ENCODE data around the gene TENT4B.
"Not testable (repeated sequence)": the region's sequence is repeated elsewhere in the genome, so short reads cannot be mapped to it uniquely, and the experiment has no call there.

The TENT4B gene

GRCh38 chr16:50152807-50153595, at the start of gene TENT4B:
Gene TENT4B (plus strand): TSS chr16:50153306. CDS start chr16:50153622, 316 bp downstream.
- peak; percentile 98 for DNase-seq (ENCODE audit: low spot score)

GRCh38 chr16:50103764-50104163, 49.3 kb upstream of the TENT4B start:
- no peak for DNase-seq (ENCODE audit: low spot score)

DNA sequence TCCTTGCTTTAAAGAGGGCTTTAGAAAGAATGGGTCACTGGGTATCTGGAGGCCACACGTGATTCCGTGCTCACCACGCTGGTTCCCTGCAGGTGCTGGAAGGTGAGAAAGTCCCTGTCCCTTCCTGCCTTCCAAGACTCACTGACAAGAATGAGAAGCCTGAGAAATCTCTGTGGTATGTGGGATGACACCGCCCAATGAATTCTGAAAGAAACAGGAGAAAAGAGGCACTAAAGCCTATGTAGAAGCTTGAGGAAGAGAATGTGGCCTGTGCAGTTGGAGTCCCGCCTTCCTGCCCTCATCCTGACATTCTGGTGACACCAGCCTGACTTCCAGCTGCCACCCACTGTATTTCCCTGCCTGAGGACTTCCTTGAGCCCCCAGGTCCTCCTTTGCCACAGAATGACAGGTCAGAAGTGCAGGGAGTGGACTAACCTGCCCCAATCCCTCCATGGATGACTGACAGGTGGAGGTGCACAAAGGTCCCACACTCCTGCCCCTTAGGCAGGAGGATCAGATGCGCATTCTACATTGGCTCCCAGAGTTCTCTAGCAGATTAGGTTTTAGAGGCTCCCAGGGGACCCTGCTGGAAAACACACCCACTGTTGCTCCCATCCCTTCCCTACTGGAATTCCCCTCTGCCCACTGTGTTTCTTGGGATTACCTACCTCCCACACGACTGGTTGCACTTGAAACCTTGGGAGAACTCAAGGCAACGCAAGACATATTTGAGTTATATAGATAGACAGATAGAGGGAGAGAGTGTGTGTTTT, 38.6 kb upstream of the TENT4B start:
- DNase-seq (ENCODE audit: low spot score) = no peak

- no peak for DNase-seq (ENCODE audit: low spot score)
Observed at GRCh38 chr16:50120711-50121110, 32.4 kb upstream of the TENT4B start.

DNA sequence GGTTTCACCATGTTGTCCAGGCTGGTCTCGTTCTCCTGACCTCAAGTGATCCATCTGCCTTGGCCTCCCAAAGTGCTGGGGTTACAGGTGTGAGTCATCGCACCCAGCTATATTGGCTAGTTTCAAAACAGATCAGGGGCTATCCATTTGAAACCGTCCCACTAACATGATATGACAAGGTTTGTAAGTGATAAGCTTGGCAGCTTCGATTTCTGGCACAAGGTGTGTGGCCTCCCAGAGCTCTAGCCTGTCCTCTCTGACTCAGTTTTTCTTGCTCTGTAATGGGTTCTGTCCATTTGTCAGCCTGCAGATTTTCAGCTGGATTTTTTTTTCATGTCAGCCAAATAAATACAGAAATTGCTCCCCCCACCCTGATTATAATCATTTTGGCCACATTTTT, 31.8 kb upstream of the TENT4B start:
- no peak for DNase-seq (ENCODE audit: low spot score)

DNA sequence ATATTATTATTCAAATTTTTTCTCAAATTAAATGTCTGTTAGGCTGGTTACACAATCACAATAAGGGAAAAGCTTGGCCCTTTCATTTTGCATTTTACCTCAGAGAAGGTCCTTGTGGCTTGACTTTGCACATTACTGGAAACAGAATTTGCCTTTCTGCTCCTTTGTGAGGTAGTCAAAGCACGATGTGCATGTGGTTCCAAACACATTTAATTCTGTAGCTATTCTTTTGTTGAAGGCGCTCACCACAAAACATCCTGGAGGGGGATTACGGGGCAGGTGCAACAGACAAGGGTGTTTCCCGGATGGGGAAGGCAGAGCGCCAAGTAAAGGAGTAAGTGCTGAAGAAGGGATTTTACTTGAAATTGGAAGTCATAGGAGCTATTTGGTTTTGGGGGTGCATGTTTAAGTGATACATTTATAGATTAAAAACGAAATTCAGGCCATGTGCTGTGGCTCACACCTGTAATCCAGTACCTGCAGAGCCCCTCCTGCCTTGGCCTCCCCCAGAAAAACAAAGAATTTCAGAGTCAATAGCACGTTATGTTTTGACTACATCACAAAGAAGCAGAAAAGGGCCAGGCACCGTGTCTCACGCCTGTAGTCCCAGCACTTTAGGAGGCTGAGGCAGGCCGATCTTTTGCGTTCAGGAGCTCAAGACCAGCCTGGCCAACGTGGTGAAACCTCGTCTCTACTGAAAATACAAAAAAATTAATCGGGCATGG, 31.2 kb upstream of the TENT4B start:
- no peak for DNase-seq (ENCODE audit: low spot score)

DNA sequence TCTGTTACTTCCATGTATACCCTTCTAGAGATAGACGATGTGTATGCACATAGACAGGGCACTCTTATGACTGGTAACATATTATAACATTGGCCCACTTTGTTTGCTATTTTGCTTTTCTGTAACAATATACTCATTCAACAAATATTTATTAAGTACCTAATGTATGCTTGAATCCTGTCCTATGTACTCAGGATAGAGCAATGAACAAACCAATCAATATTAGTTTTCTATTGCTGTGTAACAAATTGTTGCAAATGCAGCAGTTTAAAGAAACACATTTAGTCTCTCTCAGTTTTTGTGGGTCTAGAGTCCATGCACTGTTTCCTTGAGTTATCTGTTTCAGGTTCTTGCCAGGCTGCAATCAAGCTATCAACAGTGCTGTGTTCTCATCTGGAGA, 29.7 kb upstream of the TENT4B start:
- DNase-seq (ENCODE audit: low spot score) = no peak

DNA sequence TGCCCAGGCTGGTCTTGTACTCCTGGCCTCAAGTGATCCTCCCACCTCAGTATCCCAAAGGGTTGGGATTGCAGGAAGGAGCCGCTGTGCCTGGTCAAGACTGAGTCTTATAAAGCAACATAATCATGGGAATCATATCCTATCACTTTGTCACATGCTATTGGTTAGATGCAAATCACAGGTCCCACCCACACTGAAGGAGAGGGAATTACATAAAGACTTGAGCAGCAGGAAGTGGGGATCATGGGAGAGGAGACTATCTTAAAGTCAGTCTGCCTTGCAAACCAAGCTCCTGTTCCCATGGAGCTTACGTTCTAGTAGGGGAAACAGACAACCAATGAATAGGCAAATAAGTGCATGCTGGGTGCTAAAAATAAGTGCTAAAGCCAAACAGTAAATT, 28.3 kb upstream of the TENT4B start:
- no peak for DNase-seq (ENCODE audit: low spot score)

- DNase-seq (ENCODE audit: low spot score) = no peak
Observed at GRCh38 chr16:50126183-50126582, 26.9 kb upstream of the TENT4B start.

GRCh38 chr16:50132571-50132970, 20.5 kb upstream of the TENT4B start:
- not testable (repeated sequence) for DNase-seq (ENCODE audit: low spot score)

DNA sequence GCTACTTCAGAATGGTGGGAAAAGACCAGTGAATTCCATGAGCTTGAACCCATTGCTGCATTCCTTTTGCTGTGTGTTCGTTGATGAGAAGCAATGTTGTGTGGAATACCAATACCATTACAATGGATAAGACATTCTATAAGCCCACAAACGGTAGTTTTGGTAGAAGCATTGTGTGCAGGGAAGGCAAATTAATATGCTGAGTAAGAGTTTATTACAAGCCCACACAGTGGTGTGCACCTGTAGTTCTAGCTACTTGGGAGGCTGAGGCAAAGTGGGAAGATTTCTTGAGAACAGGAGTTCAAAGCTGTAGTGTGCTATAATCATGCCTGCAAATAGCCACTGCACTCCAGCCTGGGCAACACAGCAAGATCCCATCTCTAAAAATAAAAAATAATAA, 19.9 kb upstream of the TENT4B start:
- no peak for DNase-seq (ENCODE audit: low spot score)

DNA sequence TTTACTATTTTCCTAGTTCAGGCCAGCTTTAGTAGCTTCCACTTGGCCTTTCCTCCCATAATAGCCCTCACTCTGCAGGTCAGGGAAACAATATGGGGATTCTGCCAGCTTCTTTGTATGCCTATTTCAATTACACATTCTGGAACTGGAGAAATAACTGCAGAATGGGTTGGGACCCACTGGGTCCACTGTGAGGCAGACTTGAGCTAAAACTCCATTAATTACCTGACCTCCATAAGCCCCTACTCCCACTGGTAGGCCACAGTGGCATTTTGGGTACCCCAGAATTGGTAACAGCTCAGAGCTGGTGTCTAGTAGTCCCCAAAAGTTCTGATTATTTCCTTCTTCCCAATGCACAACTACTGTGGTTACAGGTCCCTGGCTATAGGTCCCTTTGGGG, 16.7 kb upstream of the TENT4B start:
- no peak for DNase-seq (ENCODE audit: low spot score)

- DNase-seq (ENCODE audit: low spot score) = no peak
Observed at GRCh38 chr16:50137268-50137667, 15.8 kb upstream of the TENT4B start.

DNA sequence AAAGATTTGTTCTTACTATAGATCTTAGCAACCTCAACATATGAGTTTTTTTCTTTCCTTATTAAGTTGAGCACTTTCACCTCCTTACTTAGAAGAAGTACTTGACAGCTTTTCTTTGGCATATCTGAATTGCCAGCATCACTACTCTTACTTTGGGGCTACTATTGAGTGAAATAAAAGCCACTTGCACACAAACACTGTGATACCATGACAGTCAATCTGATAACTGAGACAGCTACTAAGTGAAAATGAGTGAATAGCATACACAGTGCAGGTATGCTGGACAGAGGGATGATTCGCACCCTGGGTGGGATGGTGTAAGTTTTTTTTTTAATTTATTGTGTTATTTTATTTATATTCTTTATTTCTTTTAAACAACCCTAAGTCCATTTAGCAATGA, 13.5 kb upstream of the TENT4B start:
- no peak for DNase-seq (ENCODE audit: low spot score)

DNA sequence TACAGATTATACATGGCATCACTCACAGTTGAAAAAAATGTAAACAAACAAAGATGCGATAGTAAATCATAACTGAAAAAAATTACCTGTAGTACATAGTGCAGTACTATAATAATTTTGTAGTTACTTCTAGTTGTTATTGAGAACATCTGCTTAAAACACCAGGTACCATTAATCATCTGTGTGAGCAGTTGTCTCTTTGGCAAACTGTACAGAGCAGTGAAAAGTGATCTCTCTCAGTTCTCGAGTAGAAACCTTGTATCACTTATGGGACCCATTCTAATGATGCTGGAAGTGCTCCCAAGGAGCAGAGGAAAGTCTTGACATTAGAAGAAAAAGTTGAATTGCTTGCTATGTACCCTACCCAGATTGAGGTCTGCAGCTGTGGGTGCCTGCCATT, 8.9 kb upstream of the TENT4B start:
- no peak for DNase-seq (ENCODE audit: low spot score)

GRCh38 chr16:50146479-50147435, 6.3 kb upstream of the TENT4B start:
- DNase-seq (ENCODE audit: low spot score) = no peak

DNA sequence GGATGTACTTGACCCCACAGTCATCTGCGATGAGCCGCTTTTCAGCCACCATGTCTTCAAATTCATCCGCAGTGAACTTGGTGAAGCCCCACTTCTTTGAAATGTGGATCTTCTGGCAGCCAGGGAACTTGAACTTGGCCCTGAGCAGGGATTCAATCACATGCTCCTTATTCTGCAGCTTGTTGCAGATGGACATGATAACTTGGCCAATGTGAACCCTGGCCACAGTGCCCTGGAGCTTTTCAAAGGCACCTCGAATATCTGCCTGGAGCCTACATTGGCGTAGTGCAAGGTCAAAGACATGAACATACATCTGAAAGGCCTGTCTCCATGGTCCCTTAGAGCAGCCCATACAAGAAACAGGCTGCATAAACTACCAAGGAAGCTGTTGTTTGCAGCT, 1.8 kb upstream of the TENT4B start:
- DNase-seq (ENCODE audit: low spot score) = no peak

GRCh38 chr16:50151756-50152155, 1.4 kb upstream of the TENT4B start:
- DNase-seq (ENCODE audit: low spot score) = no peak

GRCh38 chr16:50152351-50152806, 727 bp upstream of the TENT4B start:
- no peak for DNase-seq (ENCODE audit: low spot score)

DNA sequence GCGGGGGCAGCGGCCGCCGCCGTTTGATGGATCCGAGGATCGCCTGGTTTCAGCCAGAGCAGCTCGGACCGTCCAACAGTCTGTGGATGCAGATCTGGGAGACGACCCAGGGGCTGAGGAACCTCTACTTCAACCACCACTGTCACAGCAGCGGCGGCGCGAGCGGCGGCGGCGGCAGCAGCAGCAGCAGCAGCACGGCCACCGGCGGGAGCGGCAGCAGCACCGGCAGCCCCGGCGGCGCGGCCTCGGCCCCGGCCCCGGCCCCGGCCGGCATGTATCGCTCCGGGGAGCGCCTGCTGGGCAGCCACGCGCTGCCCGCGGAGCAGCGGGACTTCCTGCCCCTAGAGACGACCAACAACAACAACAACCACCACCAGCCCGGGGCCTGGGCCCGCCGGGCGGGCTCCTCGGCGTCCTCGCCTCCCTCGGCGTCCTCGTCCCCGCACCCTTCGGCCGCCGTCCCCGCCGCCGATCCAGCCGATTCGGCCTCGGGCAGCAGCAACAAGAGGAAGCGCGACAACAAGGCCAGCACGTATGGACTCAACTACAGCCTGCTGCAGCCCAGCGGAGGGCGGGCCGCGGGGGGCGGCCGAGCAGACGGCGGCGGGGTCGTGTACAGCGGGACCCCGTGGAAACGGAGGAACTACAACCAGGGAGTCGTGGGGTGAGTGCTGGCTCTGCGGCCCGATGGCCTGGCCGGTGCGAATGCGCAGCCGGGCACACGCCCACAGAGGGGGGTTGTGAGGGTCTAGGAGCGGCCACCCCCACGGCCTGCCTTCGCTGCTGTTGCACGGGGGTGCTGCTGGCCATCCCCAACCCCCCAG, 702 bp downstream of the TENT4B start:
- peak; percentile 60 for DNase-seq (ENCODE audit: low spot score)

All from germinal center (tissue), 1 donor.